GM19025 (cell line): ENCODE measurements around the gene RIC3.

ENCODE experiments used
- ATAC-seq: cut with Tn5 transposase; IDR thresholded peaks from one replicate; pipeline ENCODE4 v1.9.1; 2021; ENCODE audit warnings: mild to moderate bottlenecking, low read depth, moderate library complexity; ENCODE audit not compliant: unreplicated experiment

The RIC3 gene

DNA sequence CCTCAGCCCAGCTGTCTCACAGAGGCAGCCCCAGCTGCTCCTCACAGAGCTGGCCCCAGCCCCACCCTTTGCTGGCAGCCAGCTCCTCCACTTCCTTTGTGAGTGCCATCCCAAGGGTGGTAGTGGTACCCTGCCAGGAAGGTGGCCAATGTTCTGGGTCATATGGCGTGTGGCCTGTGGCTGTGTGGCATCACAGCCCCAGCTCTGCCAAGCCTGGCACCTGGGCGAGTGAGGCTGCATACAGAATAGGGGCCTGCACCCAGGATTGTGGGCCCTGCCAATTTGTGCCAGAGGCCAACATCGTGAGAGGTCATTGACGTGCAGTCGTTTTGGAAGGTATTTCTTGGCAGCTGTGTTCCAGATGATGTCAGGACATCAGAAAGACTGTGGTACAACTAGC is 77.1 kb downstream of the RIC3 start:
- ATAC-seq = no peak

DNA sequence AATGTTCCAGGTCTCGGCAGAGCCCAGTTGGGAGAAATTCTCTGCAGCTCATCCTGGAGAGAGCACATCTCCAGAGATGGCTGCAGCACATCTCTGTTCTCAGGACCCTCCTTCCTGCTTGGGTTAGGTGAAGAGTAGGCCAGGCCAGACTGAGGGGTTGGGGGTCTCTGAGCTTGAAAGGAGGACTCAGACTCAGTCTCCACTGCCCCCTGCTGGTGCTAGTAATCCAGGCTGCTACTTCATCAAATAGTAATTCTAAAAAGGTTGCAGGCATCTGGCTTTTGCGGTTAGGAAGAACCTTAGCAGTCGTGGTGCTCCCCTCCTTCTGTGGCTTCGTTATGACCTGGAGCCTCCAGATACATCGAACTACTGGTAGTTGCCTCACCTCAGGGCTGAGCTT is 78.1 kb downstream of the RIC3 start:
- ATAC-seq = no peak

DNA sequence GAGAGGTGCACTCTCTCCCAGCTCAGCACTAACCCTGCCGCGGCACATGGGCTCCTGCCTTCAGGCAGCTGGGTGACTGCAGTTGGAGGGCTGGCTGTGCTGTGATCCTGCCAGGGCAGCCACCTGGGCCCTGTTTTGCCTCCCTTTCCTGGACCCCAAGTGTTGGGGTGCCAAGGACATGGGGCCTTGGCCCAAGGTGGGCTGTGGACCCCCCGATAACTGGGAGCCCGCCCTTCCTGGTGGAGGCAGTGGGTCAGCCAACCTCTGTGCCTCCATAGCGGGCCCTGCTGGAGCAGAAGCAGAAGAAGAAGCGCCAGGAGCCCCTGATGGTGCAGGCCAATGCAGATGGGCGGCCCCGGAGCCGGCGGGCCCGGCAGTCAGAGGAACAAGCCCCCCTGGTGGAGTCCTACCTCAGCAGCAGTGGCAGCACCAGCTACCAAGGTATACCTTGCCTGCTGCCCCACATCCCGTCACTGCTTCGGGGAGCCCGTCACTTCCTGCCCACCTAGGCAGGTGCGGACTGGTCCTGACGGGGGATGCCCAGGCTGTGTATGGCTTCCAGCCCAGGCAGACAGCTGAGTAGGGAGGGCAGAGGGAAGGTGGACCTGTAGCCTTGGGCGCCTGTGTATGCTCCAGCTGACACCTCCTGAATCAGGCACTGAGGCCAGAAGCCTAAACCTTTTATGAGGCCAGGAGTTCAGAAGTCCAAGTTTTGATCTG is 78.9 kb downstream of the RIC3 start:
- no peak for ATAC-seq

DNA sequence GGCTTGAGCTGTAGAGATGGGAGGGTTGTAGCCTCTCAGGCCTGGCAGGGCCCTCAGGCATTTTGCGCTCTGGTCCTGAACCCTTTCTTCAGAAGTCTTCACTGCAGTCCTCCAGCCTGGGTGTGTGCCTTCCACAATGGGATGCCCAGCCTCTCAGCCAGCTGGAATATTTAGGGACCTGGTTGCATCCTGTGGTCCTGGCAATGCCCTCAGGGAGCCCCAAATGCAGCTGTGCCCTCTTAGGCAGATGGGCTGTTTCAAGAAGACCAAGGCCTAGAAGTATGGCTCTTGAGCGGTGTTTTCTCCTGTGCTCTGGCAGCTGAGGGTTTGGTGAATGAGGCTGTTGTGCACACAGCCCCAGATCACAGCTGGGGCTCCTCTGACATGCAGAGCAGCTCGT is 81.1 kb downstream of the RIC3 start:
- ATAC-seq = no peak

DNA sequence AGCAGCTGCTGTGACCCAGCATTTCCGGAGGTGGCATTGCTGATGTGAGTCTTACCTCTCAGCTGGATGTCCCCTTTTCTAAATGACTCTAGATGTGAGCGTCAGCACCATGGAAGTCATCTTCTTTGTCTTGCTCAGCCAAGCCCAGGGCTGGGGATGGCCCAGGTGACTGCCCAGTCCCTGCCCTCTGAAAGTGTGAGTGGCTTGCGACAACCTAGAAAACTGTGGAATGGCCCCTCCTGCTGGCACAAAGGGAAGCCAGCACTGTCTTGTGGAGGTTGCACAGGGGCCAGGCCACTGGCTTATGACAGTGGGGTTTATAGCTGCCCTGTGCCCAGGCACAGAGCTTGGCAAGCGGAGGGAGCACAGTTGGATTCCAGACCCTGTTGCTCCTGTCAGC is 81.6 kb downstream of the RIC3 start:
- peak; percentile 75 for ATAC-seq

DNA sequence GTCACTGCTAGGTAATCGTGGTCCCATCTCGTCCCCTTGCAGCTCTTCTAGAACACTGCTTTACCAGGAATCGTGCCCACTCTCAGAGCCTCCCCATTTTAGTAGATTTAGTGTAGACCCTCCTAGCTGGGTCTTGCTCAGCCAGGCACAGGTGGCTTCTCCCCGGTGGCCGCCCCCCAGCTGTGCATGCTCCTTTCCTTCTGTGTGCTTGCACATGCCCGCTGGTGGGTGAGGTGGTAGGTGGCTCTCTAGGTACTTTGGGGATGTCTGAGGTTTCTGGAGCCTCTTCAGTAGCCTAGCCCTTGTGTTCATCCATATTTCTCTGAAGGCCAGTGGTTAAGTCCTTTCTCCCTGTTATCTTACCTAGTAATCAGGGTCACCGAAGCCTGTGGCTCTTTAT is 82.3 kb downstream of the RIC3 start:
- ATAC-seq = no peak

DNA sequence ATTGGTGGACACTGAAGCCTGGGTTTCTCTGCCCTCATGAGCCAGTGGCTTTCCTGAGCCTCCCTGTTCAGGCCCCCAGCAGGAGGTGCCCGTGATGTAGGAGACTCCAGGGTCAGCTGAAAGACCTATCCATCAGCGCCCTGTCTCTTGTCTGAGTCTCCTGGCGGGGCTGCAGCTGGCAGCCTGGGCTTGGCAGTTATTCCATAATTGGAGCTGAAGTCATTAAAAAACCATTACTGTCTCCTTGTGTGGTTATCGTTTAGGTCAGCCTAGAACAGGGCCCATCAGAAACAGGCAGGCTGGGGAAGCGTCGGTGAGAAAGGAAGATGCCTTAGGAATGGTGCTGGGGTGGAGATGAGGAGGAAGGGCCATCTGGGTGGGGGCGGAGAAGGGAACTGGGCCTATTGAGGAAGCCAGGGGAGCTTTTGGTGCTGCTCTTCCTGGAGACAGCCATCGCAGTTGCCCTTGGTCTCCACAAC is 82.8 kb downstream of the RIC3 start:
- ATAC-seq = no peak

DNA sequence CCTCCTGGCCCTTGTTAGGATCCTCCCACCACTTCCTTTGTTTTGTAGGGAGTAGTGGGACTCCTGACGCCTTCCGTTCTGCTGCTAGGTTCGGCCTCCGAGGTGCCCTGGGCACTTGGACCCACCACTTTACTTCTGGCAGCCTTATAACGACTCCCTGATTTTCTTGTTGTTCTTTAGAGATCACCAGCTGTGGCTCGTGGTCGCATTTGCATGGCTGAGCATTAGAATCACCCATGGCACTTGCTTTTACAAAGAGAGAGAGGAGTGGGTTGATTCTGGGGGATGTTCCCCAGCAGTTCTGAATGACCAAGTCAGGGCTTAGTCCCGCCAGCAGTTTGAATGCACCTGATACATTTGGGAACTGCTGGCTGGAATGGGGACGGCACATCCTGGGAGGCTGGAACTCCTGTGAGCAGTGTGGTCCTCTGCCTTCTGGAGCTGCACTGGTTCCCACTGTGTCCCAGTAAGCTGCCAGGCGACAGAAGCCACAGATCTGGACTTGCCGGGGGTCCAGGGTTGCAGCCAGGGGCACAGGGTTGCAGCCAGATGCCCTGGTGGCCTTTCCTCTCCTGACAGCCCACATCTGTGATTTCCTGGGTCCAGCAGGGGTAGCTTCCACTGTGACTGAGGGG is 83.7 kb downstream of the RIC3 start:
- ATAC-seq = no peak

DNA sequence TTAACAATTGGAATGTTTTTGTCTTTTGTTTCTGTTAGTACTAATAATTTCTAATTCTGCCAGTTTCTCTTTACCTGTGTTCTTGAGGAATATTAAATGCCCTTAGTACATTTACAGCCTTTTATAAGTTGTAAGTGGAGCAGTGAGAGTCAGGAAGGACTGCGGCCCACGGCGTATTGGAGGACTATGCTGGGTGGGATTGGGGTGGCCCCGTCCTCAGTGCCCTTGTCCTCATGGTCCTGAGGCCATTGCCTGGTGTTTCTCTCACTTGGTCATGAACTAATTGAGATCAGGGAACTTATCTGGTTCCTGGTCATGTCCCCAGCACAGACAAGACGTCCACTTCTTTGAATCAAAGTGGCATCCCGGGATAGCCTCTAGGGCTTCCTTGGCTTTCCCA is 84.5 kb downstream of the RIC3 start:
- ATAC-seq = no peak

DNA sequence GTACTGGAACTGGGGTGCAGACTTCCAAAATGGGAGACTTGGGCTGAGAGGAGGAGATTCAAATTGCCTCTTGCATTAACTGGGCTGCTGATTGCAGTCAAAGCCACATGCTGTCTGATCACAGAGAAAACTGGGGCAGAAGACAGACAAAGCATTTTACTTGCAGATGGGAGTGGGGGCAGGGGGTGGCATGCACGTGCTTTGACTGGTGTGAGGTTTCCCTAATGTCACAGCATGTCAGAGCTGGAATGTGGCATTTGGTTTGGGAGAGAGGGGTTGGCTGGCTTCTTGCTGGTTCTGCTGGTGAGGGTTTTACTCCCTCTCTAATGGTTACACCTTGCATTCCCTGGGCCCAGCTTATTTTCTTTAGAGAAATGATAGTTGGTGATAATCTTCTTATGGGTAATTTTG is 84.9 kb downstream of the RIC3 start:
- no peak for ATAC-seq

DNA sequence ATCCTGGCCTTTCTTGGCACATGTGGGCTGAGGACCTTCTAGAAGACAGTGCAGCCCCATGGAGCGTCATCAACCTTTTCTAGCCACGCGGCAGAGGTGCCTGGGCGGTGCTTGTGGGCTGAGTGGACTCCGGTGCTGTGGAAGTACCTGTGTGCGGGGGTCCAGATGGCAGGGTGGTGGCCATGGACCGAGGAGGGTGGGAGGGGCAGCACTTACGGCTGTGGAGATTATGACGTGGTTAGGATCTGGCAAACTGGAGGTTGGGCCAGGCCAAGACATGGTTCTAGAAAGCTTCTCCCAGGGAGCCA is 85.8 kb downstream of the RIC3 start:
- no peak for ATAC-seq

DNA sequence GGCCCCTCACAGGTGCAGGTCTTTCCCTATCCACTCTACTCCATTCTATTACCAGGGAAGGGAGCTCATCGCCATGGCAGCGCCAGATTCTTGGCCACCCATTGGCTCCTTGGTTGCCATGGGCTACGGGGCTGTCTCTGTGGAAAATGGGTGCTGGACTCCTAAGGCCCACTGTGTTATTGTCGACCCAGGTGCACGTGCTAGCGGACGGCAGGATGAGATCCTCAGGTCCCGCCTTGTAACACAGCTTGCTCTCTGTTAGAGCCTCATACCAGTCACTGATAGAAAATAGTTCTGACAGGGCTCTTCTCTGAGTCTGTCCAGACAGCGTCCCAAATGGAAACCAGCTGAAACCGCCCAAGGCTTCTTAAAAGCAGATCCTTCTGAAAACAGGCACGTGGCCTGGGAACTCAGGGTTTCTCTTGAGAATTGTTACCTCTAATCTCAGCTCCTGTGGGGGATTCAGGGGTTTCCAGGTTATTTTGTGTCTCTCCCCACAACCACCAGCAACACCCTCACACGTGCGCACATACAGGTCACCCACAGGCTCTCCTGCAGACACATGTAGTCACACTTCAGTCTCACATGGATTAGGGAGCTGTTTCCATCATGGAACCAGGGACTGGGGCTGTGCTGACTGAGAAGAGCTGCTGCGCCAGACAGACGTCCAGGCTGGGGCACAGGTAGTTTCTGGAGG is 86.3 kb downstream of the RIC3 start:
- ATAC-seq = no peak

DNA sequence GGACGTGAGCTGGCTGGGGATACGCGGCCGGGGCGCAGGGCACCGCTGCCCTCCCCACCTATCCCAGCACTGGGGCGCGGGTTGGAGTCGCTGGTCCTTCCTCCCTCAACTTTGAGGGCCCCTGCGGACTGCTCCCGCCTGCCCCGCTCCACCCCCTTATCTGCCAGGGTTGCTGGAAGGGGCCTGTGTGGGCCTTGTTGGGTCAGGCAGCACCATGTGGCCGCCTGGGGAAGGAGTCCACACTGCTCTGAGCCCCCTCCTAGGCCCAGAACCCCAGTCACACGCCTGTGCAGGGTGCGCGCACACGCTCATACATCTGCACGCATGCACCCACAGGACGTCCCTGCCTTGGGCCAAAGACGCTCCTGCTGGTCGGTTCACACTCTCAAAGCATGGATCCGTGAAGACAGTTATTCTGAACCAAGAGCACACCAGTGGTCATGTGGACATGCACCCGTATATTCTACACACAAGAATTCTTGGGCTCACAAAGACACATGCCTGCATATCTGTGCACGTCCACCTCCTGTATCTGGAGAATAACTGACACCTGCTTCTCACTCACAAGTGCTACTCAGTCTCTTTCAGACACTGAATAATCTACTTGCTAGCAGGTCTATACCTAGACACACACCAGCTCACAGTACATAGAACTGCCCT is 87.1 kb downstream of the RIC3 start:
- no peak for ATAC-seq

DNA sequence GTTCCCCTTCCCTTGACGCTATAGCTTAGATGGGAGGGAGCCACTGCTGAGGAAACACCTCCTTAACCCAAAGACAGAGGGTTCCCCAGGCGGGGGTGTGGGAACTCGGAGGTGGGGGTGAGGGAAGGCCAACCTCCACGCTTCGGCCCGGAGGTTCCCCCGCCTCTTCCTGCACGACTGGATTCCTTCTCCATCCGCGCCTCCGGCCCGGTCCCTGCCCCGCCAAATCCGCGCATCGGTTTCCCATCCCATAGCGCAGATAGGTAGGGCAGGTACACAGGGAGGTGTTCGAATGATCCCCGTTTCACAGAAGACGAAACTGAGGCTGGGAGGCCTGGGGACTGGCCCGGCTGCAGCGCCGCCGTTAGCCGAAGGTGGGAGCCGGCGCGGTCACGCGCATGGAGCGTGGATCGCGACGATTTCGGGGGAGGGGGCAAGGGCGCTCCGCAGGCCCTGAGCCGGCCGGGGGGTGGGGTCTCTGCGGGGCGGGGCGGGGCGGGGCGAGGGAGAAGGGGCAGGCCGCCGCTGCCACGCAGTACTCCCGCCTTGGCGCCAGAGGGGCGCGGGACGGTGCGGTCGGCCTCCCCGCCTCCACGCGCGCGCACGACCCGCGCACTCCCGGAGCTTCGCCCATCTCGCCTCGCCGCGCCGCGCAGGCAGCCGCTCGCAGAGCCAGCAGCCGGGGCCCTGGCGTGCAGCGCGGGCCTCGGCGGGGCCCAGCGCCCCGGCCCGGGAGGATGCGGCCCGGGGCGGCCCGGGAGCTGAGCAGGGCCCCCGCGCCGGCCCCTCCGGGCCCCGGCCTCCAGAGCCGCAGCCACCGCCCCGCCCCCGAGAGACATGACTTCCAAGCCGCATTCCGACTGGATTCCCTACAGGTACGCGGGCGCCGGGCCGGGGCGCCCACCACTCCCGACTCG is 87.9 kb downstream of the RIC3 start, which contains the start of gene TUB:
Gene TUB (plus strand): TSS at position 538 of the 917 bp plus-strand sequence. CDS start 300 bp downstream, at position 838.
- no peak for ATAC-seq

DNA sequence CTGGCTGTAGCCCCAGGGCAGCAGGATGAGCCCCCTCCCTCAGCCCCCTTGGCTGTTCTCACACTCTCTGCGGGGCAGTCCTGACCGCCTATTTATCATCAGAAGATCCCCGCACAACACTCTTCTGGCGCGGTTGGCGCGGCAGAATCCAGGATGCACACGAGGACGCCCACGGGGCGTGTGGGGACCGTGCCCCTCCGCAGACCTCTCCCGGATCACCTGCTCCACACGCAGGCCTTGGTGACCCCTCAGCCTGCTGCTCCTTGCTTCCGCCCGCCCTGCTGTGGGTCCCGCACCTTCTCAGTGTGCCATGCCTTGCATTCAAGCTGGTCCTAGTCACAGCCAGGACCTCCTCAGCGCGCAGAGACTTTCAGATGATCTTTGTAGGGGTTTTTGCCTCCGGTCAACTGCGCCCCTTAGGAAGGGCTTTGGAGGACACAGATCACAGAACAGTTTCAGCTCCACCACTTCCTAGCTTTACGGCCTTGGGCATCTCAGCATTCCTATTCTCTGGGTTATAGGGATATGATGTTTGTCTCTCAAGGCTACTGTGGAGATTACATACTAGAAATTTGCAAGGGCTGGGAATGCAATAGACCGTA is 88.7 kb downstream of the RIC3 start:
- no peak for ATAC-seq

DNA sequence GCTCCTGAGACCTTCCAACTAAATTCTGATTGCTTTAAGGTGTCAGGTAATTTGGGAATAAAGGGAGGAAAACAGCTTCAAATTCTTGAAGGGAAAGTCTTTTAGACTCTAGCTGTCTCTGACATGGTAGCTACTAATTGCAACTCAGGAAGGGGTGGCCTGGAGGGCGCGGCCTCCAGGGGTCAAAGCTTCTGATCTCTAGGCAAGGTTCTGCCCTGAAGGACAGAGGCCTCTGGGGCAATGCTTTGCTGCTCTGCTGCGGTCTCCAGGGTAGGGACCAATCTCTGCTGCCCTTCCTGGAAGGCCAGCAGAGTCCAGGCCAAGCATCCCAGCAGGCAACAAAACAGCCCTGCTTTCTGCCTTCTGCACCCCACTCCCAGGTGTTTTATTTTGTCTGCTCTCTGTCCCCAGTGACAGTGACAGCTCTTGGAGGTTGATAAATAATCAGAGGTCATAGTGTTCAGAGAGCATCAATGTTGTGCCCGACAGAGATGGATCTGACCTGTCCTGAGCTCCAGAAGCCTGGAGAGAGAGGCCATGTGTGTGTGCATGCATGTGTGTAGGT is 89.6 kb downstream of the RIC3 start:
- ATAC-seq = no peak

DNA sequence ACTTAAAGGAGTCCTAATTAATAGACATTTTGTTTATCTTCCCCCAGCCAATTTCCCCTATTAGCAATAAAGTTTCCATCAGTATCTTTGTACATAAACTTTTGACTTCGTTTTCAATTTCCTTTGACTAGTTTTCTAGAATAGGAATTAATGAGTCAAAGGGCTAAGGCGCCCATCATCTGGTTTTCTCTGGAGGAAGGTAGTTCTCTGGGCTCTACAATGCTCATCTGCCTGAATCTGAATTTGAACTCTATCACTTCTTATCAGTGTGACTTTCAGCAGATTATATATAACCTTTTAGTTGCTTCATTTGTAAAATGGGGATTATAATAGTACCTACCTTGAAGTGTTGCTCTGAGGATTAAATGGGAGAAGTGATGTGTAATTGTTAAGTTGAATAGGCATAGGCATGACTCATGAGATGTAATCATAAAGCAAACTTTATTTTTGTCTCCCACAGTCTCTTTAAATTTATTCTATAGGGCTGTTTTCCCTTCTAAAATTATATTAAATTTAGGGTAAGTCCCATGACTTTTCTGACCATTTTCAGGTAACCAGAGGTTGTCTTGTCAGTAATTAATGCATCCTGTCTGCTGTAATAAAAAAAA is 93.6 kb downstream of the RIC3 start:
- no peak for ATAC-seq

DNA sequence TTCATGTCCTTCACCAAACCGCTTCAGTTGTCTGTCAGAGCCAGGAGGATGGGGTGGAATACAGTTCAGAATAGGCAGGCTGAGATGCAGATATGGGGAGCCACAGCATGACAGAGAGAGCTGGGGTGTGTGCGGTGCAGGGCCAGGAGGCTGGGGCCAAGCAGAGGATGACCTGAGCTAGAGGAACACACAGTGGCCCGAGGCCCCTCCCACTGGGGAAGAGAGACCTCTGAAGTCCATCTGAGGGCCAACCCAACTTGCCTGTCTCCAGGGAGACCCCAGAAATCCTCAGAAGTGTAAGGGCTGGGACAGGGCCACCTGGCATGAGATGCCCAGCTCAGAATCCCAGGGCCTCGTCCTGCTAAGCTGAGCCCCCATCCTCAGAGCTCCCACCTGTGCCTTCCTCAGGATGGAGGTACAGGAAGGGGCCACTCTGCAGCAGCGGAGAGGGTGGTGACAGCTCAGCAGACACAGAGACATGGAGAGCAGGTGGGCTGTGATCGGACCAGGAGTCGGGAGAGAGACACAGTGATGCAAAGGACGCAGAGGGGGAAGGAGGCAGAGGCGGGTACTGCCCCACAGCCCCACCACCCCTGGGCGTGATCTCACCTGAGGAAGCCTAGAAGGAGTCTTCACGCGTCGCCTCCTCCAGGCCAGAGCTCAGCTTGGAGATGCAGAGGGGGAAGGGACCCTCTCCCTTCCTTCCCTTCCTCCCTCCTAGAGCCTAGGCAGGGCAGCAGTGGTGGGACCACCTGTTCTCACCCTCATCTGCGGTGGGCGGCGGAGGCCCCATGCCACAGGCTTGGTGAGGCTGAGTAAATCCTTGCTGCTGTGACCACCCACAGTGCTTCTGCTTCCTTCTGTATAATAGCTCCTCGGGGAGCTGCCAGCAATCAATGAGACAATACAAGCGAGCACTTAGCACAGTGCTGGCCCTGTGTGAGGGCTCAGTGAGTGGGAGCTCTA is 96.9 kb downstream of the RIC3 start:
- no peak for ATAC-seq
